Esophagus squamous epithelium (tissue), 5 donors: ENCODE data around the gene CDK18. TPM values are rescaled to one million over a fixed set of nuclear protein-coding genes. Genes with fewer than 3 reads are reported as not detected.

Experiments
- DNase-seq: peaks from one replicate; lab custom pipeline; 2025; lab: John Stamatoyannopoulos, UW
- H3K27ac ChIP-seq, 4 donors: fragments of 200-600 bp; sonication (generic); one replicate each; pipeline ENCODE4 v1.5.1; 2016 to 2019; ENCODE audit warnings: mild to moderate bottlenecking in 1 of 4
- H3K27me3 ChIP-seq, 4 donors: fragments of 200-600 bp; sonication (generic); 1 replicate in 3 of 4; 2 replicates in 1 of 4; pipeline versions ENCODE4 v1.5.1 to v1.6.0; 2017 to 2021; ENCODE audit warnings: antibody characterized with exemption in 1 of 4
- H3K36me3 ChIP-seq, 3 donors: fragments of 200-600 bp; sonication (generic); one replicate each; pipeline ENCODE4 v1.5.1; 2016 to 2019
- H3K4me1 ChIP-seq, 3 donors: fragments of 200-600 bp; sonication (generic); one replicate each; pipeline ENCODE4 v1.5.1; 2017 to 2019
- H3K4me3 ChIP-seq, 4 donors: fragments of 200-600 bp; sonication (generic); 1 replicate in 3 of 4; 2 replicates in 1 of 4; pipeline ENCODE4 v1.5.1; 2016 to 2019; ENCODE audit warnings: mild to moderate bottlenecking in 2 of 4, moderate library complexity in 1 of 4
- H3K9me3 ChIP-seq, 3 donors: fragments of 200-600 bp; sonication (generic); one replicate each; pipeline ENCODE4 v1.5.1; 2016 to 2019
- CTCF ChIP-seq, 6 experiments: fragments of 450-650 bp in 4 of 6; fragments of 200-600 bp in 2 of 6; sonication (generic) in 2 of 6; IDR thresholded peaks; one replicate each; pipeline ENCODE4 v1.5.1; 2016 to 2019; ENCODE audit warnings: antibody characterized with exemption in 6 of 6, mild to moderate bottlenecking in 4 of 6, moderate library complexity in 4 of 6
- POLR2A ChIP-seq, 4 donors: fragments of 450-650 bp; IDR thresholded peaks; one replicate each; pipeline ENCODE4 v1.6.1; 2017; ENCODE audit warnings: antibody characterized with exemption in 4 of 4, mild to moderate bottlenecking in 4 of 4, moderate library complexity in 3 of 4
- WGBS, 2 donors: methylation state at CpG; one replicate each; pipeline ENCODE4 v1.1.5; 2018; 5-methylcytosine and 5-hydroxymethylcytosine counted together
- intact Hi-C: fragments of 100-400 bp; cut with DNase I; formaldehyde crosslinking; loops from one replicate; pipeline ENCODE4 v1.15.0; 2022
- total RNA-seq, 4 donors: library from RNA; depleted of rRNA; stranded (reverse); fragments of >200 nt; gene quantifications; one replicate each; pipeline ENCODE4 v1.1.0, GENCODE V29; 2016
- donor health status: DM: yes; HTN: yes; CAD: no.

CDK18 gene
- total RNA-seq, 4 donors from 2014 or later = 2.5 to 10.7 (median 6.3) TPM

GRCh38 chr1:205528887-205529825 is 24.7 kb downstream of the CDK18 start:
- peak overlapping the region in 3 of 4 donors; percentile 38 to 62 (median 40) for H3K4me3 ChIP-seq
- WGBS, 2 donors = 38 to 42% methylated on average over 28 to 34 of the region's 53 CpGs
- peaks cover 0 to 31% (median 0%) of the 10 kb centered on the region in 3 donors for H3K36me3 ChIP-seq
- H3K9me3 ChIP-seq = no peaks in the 10 kb centered on the region
- DNase-seq = peak; percentile 23
- H3K27ac ChIP-seq = peak overlapping the region in 1 of 4 donors; percentile 46
- peaks cover 0 to 5% (median 0%) of the 10 kb centered on the region in 4 donors for H3K27me3 ChIP-seq
- intact Hi-C loops = loop anchor here (5.0 kb wide), 1 partner anchor 42 kb away; no protein-coding TSS in a partner anchor
- TF ChIP-seq CTCF (IDR thresholded peaks at IDR 0.05) (peak; percentile 76 to 98 (median 92)), POLR2A (IDR thresholded peaks at IDR 0.05) (no peak)
- peaks cover 8 to 15% (median 9%) of the 10 kb centered on the region in 3 donors for H3K4me1 ChIP-seq

GRCh38 chr1:205530116-205530515 is 25.6 kb downstream of the CDK18 start:
- H3K36me3 ChIP-seq = peaks cover 0 to 31% (median 0%) of the 10 kb centered on the region in 3 donors
- WGBS, 2 donors = 100% methylated on average over 1 of the region's 6 CpGs; no CpG with 5 or more reads in 1 of the 2 donors
- H3K4me3 ChIP-seq = no peak overlapping the region
- peaks cover 8 to 15% (median 9%) of the 10 kb centered on the region in 3 donors for H3K4me1 ChIP-seq
- H3K9me3 ChIP-seq = no peaks in the 10 kb centered on the region
- intact Hi-C loops = loop anchor here (5.0 to 10.0 kb wide), 2 partner anchors 55 to 127 kb away; no protein-coding TSS in a partner anchor
- H3K27me3 ChIP-seq = peaks cover 0 to 5% (median 0%) of the 10 kb centered on the region in 4 donors
- H3K27ac ChIP-seq = no peak overlapping the region
- DNase-seq = no peak
- TF ChIP-seq CTCF (IDR thresholded peaks at IDR 0.05) = no peak
- no peak for TF ChIP-seq POLR2A (IDR thresholded peaks at IDR 0.05)

- 73 to 82% methylated on average over 10 to 11 of the region's 20 CpGs for WGBS, 2 donors
- Histone ChIP-seq H3K36me3 (peaks cover 0 to 31% (median 0%) of the 10 kb centered on the region in 3 donors), H3K9me3 (no peaks in the 10 kb centered on the region), H3K27ac (no peak overlapping the region), H3K4me1 (peaks cover 8 to 16% (median 9%) of the 10 kb centered on the region in 3 donors), H3K4me3 (no peak overlapping the region), H3K27me3 (peaks cover 0 to 8% (median 0%) of the 10 kb centered on the region in 4 donors)
- TF ChIP-seq POLR2A (IDR thresholded peaks at IDR 0.05) (no peak), CTCF (IDR thresholded peaks at IDR 0.05) (no peak)
- no peak for DNase-seq
- intact Hi-C loops = loop anchor here (5.0 to 10.0 kb wide), 2 partner anchors 53 to 126 kb away; no protein-coding TSS in a partner anchor
Observed at GRCh38 chr1:205531191-205532025, 26.9 kb downstream of the CDK18 start.

GRCh38 chr1:205532026-205532898 is 27.8 kb downstream of the CDK18 start:
- no peak overlapping the region for H3K4me3 ChIP-seq
- H3K36me3 ChIP-seq = peaks cover 0 to 31% (median 0%) of the 10 kb centered on the region in 3 donors
- H3K27me3 ChIP-seq = peaks cover 0 to 9% (median 0%) of the 10 kb centered on the region in 4 donors
- H3K9me3 ChIP-seq = no peaks in the 10 kb centered on the region
- no peak overlapping the region for H3K27ac ChIP-seq
- H3K4me1 ChIP-seq = peaks cover 8 to 23% (median 9%) of the 10 kb centered on the region in 3 donors
- TF ChIP-seq POLR2A (IDR thresholded peaks at IDR 0.05) (no peak), CTCF (IDR thresholded peaks at IDR 0.05) (no peak)
- 88 to 90% methylated on average over 7 to 13 of the region's 22 CpGs for WGBS, 2 donors
- intact Hi-C loops = loop anchor here (5.0 to 10.0 kb wide), 2 partner anchors 53 to 125 kb away; no protein-coding TSS in a partner anchor
- DNase-seq = no peak
